PC-9 (cell line): ENCODE measurements around the gene FLT3.

ENCODE experiments used
- EZH2 ChIP-seq: fragments of 200-600 bp; sonication (generic); IDR thresholded peaks from 2 replicates; pipeline ENCODE4 v1.8.0; 2017; ENCODE audit warnings: antibody characterized with exemption, low read depth
- TF ChIP-seq, protein P1 (sequence below): fragments of 200-600 bp; sonication (generic); conservative IDR thresholded peaks from 2 replicates; pipeline ENCODE4 v1.6.1; 2017; ENCODE audit warnings: mixed run types, antibody characterized with exemption, mild to moderate bottlenecking, moderate library complexity

DNA sequence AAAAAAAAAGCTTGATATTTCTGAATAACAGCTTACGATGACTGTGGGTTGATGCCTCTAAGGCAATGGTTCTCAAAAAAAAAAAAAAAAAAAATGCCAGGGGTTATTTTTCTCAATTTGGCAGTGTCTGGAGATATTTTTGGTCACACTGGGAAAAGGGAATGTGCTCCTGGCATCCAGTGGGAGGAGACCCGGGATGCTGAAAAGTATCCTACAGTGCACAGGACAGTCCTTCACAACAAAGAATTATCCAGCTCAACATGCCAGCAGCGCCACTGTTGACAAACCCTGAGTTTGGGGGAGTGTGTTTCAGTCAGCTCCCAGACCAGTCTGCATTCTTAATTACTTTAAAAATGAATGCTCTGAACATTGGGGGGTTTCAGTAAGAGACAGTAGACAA, 54.5 kb downstream of the FLT3 start:
- no peak for TF ChIP-seq EZH2
- TF ChIP-seq, protein P1, sequence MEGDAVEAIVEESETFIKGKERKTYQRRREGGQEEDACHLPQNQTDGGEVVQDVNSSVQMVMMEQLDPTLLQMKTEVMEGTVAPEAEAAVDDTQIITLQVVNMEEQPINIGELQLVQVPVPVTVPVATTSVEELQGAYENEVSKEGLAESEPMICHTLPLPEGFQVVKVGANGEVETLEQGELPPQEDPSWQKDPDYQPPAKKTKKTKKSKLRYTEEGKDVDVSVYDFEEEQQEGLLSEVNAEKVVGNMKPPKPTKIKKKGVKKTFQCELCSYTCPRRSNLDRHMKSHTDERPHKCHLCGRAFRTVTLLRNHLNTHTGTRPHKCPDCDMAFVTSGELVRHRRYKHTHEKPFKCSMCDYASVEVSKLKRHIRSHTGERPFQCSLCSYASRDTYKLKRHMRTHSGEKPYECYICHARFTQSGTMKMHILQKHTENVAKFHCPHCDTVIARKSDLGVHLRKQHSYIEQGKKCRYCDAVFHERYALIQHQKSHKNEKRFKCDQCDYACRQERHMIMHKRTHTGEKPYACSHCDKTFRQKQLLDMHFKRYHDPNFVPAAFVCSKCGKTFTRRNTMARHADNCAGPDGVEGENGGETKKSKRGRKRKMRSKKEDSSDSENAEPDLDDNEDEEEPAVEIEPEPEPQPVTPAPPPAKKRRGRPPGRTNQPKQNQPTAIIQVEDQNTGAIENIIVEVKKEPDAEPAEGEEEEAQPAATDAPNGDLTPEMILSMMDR = no peak
